ENCODE measurements around the gene ERC1.
"Not testable (repeated sequence)": the region's sequence is repeated elsewhere in the genome, so short reads cannot be mapped to it uniquely, and the experiment has no call there.

The ERC1 gene

GRCh38 chr12:988646-989045 is 2.4 kb upstream of the ERC1 start:
- DNase-seq = no peak

DNA sequence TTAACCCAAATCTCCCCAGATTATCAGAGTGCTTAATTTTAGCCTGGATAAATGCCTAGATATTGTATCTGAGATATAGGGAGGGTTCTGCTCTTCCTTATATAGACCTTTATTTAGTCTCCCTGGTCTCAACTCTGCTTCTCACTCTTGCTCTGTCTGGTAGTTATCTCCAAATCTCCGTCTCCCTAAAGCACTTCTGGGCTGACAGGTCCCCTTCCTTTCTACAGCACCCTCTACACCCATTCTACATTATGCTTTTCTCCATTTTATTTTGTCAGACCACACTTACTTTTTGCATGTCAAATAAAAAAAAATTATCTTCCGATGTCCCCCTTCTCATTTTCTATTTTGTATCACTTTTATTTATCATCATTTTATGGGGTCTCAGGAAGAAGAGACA is 2.0 kb upstream of the ERC1 start:
- no peak for DNase-seq

DNA sequence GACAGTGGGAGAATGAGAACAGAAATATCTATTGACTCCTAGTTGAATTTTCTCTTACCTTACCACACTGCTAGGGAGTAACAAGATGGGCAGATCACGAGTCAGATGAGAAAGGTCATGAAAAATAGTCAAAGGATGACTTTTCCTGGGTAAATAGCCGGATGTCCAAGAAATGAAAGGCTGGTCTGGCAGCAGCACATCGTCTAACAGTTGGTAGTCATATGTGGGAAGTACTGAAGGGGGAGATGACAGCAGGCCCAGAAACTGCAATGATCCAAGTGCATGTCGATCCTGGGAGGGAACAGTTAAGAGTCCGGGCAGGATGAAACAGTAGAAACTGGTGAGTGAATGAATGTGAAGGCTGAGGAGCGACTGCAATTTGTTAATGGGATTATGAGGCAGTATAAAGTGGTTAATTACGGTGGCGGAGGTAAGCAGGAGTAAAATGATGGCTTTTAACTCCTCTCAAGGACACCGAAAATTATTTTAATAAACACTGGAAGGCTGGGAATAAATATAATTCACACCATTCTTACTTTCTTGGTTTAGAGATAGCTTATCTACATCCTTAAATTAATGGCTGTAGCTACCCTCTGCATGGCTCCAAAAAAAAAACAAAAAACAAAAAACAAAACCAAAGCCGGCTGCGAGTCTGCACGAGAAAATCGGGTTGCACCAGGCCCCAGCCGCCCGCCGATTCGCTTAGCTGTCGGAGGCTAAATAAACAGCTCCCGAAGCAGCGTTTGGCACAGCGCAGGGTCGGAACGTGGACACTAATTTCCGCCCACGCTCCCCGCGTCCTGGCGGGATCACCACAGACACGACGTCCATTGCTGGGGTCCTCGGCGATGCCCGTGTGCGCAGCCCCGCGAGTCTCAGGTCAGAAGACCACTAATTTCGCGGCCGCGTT is 1.0 kb upstream of the ERC1 start:
- peak; percentile 44 for DNase-seq

- DNase-seq = no peak
Measured at GRCh38 chr12:991350-992333, 619 bp downstream of the ERC1 start.

DNA sequence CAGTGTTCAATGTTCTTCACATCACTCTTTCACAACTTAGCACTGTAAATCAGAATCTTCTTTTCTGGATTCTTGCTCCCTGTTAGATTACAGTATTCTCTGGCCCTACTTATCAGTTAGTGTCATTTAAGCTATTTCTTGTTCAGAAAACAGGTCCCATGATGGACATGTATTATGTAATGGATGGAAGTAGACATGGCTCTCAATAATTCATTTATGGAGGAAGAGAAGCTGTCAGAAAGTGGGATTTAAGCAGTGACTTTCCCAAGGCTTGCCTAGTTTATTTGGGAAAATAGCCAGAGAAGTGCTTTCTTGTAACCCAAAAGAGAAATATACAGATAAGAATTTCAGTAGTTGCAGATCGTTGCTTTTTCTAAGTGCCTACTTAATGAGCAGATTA is 1.6 kb downstream of the ERC1 start:
- no peak for DNase-seq

DNA sequence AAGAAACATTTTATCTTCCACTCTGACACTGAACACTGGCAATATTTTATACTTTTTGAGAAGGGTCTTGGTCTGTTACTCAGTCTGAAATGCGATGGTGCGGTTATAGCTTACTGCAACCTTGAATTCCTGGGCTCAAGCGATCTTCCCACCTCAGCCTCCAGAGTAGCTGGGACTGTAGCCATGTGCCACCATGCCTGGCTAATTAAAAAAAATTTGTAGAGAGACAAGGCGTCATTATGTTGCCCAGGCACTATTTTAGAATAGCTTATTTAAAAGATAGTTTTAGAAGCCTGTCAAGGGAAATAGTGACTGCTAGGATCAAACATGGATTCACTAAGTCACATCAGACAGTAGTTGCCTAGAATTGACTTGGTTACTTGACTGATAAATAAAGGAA is 5.9 kb downstream of the ERC1 start:
- no peak for DNase-seq

- no peak for DNase-seq
Measured at GRCh38 chr12:997505-997904, 6.5 kb downstream of the ERC1 start.

GRCh38 chr12:998020-998874 is 7.2 kb downstream of the ERC1 start:
- DNase-seq = no peak

DNA sequence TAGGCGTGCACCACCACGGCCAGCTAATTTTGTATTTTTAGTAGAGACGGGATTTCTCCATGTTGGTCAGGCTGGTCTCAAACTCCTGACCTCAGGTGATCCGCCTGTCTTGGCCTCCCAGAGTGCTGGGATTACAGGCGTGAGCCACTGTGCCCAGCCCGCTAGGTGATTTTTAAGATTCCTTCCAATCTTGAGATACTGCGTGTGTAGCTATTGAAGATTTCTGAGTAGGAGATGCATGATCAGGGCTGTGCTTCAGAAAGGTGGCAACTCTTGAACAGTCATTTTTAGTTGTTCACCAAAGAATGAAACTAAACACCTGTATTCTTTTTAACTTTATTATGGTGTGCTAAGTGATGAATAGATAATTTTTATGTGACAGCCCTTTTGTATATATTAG is 8.7 kb downstream of the ERC1 start:
- DNase-seq = not testable (repeated sequence)

- DNase-seq = no peak
Measured at GRCh38 chr12:1001507-1001906, 10.5 kb downstream of the ERC1 start.

DNA sequence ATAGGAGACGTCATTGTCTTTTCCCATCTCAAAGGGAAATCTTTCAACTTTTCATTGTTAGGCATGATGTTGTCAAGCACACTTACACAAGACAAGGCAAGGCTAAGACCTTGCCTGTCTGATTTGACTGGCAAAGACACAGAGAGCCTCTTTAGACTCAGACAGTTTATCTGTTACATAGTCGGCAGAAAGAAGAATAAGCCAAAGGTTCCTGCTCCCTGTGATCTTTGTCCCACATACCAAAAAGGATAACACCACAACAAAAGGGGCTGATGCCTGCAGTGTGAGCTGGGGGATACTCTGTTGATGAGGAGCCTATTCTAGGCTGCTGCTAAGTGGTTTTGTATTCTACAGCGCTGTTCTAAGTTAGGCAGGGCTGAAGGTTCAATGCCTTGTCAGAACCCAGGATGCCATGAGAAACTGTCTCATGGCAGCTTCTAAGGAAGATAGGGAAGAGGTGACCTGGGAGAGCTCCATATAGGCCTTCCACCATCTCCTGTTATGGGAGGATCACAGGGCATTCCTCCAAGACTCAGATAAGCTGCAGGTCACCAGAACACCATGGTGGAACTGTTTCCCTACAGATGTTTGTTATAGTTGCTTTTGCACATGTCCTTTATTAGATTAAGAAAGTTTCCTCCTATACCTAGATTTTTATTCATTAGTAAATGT is 12.7 kb downstream of the ERC1 start:
- no peak for DNase-seq

DNA sequence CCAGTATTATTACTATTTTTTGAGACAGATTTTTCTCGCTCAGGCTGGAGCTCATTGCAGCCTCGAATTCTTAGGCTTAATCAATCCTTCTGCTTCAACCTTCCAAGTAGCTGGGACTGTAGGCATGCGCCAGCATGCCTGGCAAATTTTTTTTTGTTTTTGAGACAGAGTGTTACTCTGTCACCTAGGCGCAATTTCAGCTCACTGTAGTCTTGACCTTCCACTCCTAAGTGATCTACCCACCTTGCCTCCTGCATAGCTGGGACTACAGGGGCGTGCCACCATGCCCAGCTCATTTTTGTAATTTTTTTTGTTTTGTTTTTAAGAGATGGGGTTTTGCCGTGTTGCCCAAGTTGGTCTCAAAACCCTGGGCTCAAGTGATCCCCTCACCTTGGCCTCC is 15.2 kb downstream of the ERC1 start:
- no peak for DNase-seq

GRCh38 chr12:1007276-1007675 is 16.3 kb downstream of the ERC1 start:
- no peak for DNase-seq

DNA sequence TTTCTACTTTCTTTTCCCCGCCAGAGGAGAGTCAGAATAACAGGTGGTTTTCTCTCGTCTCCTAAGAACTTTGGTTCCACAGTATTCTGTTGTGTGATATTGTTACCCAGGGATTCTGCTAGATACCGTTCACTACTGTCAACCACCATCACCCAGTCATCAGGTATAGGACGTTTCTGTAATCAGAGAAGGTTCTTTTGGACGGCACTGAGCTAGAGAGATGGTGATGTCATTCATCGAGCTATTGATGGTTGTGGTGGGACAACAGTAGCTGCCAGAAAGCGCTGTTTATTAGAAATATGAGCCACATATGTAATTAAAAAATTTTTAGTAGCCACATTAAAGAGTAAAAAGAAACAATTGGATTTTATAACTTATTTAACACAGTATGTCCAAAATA is 17.0 kb downstream of the ERC1 start:
- no peak for DNase-seq

DNA sequence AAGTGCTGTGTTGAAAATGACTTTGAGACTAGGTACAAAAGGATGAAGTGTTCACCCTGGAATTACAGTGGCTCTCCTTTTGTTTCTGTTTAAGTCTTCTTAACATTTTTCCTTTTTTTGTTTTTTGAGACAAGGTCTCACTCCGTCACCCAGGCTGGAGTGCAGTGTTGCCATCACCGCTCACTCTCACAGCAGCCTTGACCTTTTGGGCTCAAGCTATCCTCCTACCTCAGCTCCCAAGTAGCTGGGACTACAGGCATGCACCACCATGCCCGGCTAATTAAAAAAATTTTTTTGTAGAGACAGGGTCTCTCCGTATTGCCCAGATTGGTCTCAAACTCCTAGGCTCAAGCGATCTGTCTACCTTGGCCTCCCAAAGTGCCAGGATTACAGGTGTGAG is 20.1 kb downstream of the ERC1 start:
- DNase-seq = no peak

- DNase-seq = no peak
Measured at GRCh38 chr12:1013618-1014489, 22.8 kb downstream of the ERC1 start.

GRCh38 chr12:1019283-1019682 is 28.3 kb downstream of the ERC1 start:
- no peak for DNase-seq

DNA sequence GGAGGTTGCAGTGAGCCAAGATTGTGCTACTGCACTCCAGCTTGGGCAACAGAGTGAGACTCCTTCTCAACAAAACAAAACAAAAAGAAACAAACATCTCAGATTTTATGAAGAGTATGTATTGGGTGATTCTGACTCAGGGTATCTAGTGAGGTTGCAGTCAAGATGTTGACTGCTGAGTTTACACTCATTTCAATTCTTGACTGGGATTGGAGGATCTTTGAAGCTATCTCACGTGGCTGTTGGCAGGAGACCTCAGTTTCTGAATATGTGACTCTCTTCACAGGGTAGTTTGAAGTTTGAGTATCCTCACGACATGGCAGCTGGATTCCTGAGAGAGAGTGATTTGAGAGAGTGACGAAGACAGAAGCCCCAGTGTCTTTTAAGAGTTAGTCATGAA is 29.4 kb downstream of the ERC1 start:
- DNase-seq = no peak

GRCh38 chr12:1022032-1022970 is 31.3 kb downstream of the ERC1 start:
- no peak for DNase-seq

- DNase-seq = no peak
Measured at GRCh38 chr12:1030779-1031178, 39.8 kb downstream of the ERC1 start.

All from activated CD4-positive, alpha-beta T cell treated with anti-CD3 and anti-CD28 coated beads, Interleukin-2, amount 50 U/mL, for 1 hour (primary cell).